WTC11 (cell line): Measurements from ENCODE around the gene COA8. TPM values are rescaled to one million over a fixed set of nuclear protein-coding genes. Genes with fewer than 3 reads are reported as not detected.

Source experiments
- ATAC-seq: fragments of 200-7000 bp; cut with Tn5 transposase; 2 replicates; pipeline ENCODE4 v1.10.0; 2021; ENCODE audit warnings: mild to moderate bottlenecking, moderate library complexity
- CTCF ChIA-PET: fragments of 300-600 bp; sonication (Branson Sonifier 250); formaldehyde crosslinking; loops from one replicate; lab custom pipeline; 2021; ENCODE audit warnings: antibody characterized with exemption; lab: Charles Lee
- POLR2A ChIA-PET: fragments of 350-600 bp; sonication (Branson Sonifier 250); formaldehyde crosslinking; loops from one replicate; lab custom pipeline; 2021; ENCODE audit warnings: antibody characterized with exemption; lab: Charles Lee
- DNase-seq: peaks from one replicate; pipeline ENCODE4 v3.0.0; 2021; ENCODE audit warnings: low spot score
- H3K27ac Mint-ChIP-seq: 2 replicates; pipeline ENCODE4 v1.8.0; 2021; ENCODE audit warnings: mixed read lengths
- H3K27me3 Mint-ChIP-seq: 2 replicates; pipeline ENCODE4 v1.8.0; 2021; ENCODE audit warnings: low read depth, mild to moderate bottlenecking, moderate library complexity, mixed read lengths
- H3K36me3 Mint-ChIP-seq: 2 replicates; pipeline ENCODE4 v1.8.0; 2021; ENCODE audit warnings: mixed read lengths
- H3K4me1 Mint-ChIP-seq: 2 replicates; pipeline ENCODE4 v1.8.0; 2022; ENCODE audit warnings: mixed read lengths
- H3K4me3 Mint-ChIP-seq: 2 replicates; pipeline ENCODE4 v1.8.0; 2021; ENCODE audit warnings: mild to moderate bottlenecking, moderate library complexity, mixed read lengths
- H3K9me3 Mint-ChIP-seq: 2 replicates; pipeline ENCODE4 v1.8.0; 2021; ENCODE audit warnings: mixed read lengths
- E2F1 ChIP-seq: sonication (generic); formaldehyde crosslinking; IDR thresholded peaks from 2 replicates; pipeline ENCODE4 v1.8.0; 2022; ENCODE audit warnings: mild to moderate bottlenecking, missing genetic modification reagents
- MLX ChIP-seq: sonication (generic); formaldehyde crosslinking; IDR thresholded peaks from 2 replicates; pipeline ENCODE4 v1.8.1; 2023; ENCODE audit warnings: mild to moderate bottlenecking, missing genetic modification reagents, moderate library complexity
- NR1H2 ChIP-seq: sonication (generic); formaldehyde crosslinking; IDR thresholded peaks from 2 replicates; pipeline ENCODE4 v1.9.0; 2021; ENCODE audit warnings: mild to moderate bottlenecking, moderate library complexity, missing genetic modification reagents
- RELA ChIP-seq: sonication (generic); formaldehyde crosslinking; IDR thresholded peaks from 2 replicates; pipeline ENCODE4 v1.8.1; 2022; ENCODE audit warnings: missing genetic modification reagents, mild to moderate bottlenecking, borderline replicate concordance
- RORB ChIP-seq: fragments of 250-450 bp; sonication (Bioruptor Pico); IDR thresholded peaks from 2 replicates; pipeline ENCODE4 v1.9.0; 2021; ENCODE audit warnings: mild to moderate bottlenecking
- SMAD3 ChIP-seq: sonication (generic); formaldehyde crosslinking; IDR thresholded peaks from 2 replicates; pipeline ENCODE4 v1.8.0; 2022; ENCODE audit warnings: missing genetic modification reagents, mild to moderate bottlenecking, borderline replicate concordance
- TCF7 ChIP-seq: sonication (generic); formaldehyde crosslinking; IDR thresholded peaks from 2 replicates; pipeline ENCODE4 v1.8.0; 2022; ENCODE audit warnings: mild to moderate bottlenecking, low read depth, missing genetic modification reagents, moderate library complexity
- TP53 ChIP-seq: sonication (generic); formaldehyde crosslinking; IDR thresholded peaks from 2 replicates; pipeline ENCODE4 v1.8.1; 2023; ENCODE audit warnings: mild to moderate bottlenecking, missing genetic modification reagents
- ZNF232 ChIP-seq: sonication (generic); formaldehyde crosslinking; IDR thresholded peaks from 2 replicates; pipeline ENCODE4 v1.8.0; 2022; ENCODE audit warnings: mild to moderate bottlenecking, missing genetic modification reagents
- total RNA-seq: library from RNA; stranded (reverse); gene quantifications from 3 replicates; pipeline ENCODE4 v1.2.3, GENCODE V29; 2021
- TF ChIP-seq, protein P1 (sequence below): sonication (generic); formaldehyde crosslinking; IDR thresholded peaks from 2 replicates; pipeline ENCODE4 v1.8.1; 2022; ENCODE audit warnings: low read depth, mild to moderate bottlenecking, moderate library complexity, missing genetic modification reagents, borderline replicate concordance
- TF ChIP-seq, protein P2 (sequence below): fragments of 250-450 bp; sonication (Bioruptor Pico); IDR thresholded peaks from 2 replicates; pipeline ENCODE4 v1.9.0; 2021; ENCODE audit warnings: moderate library complexity, mild to moderate bottlenecking, inconsistent platforms, borderline replicate concordance
- TF ChIP-seq, protein P3 (sequence below): sonication (generic); formaldehyde crosslinking; conservative IDR thresholded peaks from 2 replicates; pipeline ENCODE4 v1.8.1; 2023; ENCODE audit warnings: mild to moderate bottlenecking, low read depth, missing genetic modification reagents, moderate library complexity
- TF ChIP-seq, protein P4 (sequence below): sonication (generic); formaldehyde crosslinking; IDR thresholded peaks from 2 replicates; pipeline ENCODE4 v1.8.0; 2023; ENCODE audit warnings: missing genetic modification reagents, mild to moderate bottlenecking, borderline replicate concordance
- TF ChIP-seq, protein P5 (sequence below): sonication (generic); formaldehyde crosslinking; IDR thresholded peaks from 2 replicates; pipeline ENCODE4 v1.8.0; 2022; ENCODE audit warnings: mild to moderate bottlenecking, missing genetic modification reagents

Gene COA8
- total RNA-seq, 1 experiment from 2014 or later = 36.4 TPM

- TF ChIP-seq, protein P1, sequence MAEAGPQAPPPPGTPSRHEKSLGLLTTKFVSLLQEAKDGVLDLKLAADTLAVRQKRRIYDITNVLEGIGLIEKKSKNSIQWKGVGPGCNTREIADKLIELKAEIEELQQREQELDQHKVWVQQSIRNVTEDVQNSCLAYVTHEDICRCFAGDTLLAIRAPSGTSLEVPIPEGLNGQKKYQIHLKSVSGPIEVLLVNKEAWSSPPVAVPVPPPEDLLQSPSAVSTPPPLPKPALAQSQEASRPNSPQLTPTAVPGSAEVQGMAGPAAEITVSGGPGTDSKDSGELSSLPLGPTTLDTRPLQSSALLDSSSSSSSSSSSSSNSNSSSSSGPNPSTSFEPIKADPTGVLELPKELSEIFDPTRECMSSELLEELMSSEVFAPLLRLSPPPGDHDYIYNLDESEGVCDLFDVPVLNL (CRISPR knock-in tag) = no peak
- no peak for TF ChIP-seq SMAD3 (CRISPR knock-in tag)
- TF ChIP-seq RORB (CRISPR knock-in tag) = no peak
- TF ChIP-seq E2F1 = no peak
- no peak for TF ChIP-seq MLX (CRISPR knock-in tag)
- no peak for TF ChIP-seq NR1H2 (CRISPR knock-in tag)
- TF ChIP-seq, protein P2, sequence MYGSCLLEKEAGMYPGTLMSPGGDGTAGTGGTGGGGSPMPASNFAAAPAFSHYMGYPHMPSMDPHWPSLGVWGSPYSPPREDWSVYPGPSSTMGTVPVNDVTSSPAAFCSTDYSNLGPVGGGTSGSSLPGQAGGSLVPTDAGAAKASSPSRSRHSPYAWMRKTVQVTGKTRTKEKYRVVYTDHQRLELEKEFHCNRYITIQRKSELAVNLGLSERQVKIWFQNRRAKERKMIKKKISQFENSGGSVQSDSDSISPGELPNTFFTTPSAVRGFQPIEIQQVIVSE (CRISPR knock-in tag) = no peak
- TF ChIP-seq, protein P3, sequence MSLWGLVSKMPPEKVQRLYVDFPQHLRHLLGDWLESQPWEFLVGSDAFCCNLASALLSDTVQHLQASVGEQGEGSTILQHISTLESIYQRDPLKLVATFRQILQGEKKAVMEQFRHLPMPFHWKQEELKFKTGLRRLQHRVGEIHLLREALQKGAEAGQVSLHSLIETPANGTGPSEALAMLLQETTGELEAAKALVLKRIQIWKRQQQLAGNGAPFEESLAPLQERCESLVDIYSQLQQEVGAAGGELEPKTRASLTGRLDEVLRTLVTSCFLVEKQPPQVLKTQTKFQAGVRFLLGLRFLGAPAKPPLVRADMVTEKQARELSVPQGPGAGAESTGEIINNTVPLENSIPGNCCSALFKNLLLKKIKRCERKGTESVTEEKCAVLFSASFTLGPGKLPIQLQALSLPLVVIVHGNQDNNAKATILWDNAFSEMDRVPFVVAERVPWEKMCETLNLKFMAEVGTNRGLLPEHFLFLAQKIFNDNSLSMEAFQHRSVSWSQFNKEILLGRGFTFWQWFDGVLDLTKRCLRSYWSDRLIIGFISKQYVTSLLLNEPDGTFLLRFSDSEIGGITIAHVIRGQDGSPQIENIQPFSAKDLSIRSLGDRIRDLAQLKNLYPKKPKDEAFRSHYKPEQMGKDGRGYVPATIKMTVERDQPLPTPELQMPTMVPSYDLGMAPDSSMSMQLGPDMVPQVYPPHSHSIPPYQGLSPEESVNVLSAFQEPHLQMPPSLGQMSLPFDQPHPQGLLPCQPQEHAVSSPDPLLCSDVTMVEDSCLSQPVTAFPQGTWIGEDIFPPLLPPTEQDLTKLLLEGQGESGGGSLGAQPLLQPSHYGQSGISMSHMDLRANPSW (CRISPR knock-in tag) = no peak
Observed at GRCh38 chr14:103574104-103574503, 11.3 kb downstream of the COA8 start (continued).

GRCh38 chr14:103574707-103575285, 12.0 kb downstream of the COA8 start:
- ChIA-PET CTCF (interaction anchor here (2.7 kb wide), 1 partner anchor 56 kb away, joined by 11 read pairs; no protein-coding TSS in a partner anchor), POLR2A (no interaction called here)
- Mint-ChIP-seq H3K36me3 (peaks cover 21% of the 10 kb centered on the region), H3K4me1 (no peaks in the 10 kb centered on the region), H3K27ac (peak overlapping the region; percentile 24), H3K9me3 (no peaks in the 10 kb centered on the region), H3K27me3 (no peaks in the 10 kb centered on the region), H3K4me3 (no peak overlapping the region)
- DNase-seq (no peak), ATAC-seq (no peak)
- TF ChIP-seq TP53 (CRISPR knock-in tag) (no peak), RELA (no peak), TCF7 (no peak), ZNF232 (no peak)
- TF ChIP-seq, protein P4, sequence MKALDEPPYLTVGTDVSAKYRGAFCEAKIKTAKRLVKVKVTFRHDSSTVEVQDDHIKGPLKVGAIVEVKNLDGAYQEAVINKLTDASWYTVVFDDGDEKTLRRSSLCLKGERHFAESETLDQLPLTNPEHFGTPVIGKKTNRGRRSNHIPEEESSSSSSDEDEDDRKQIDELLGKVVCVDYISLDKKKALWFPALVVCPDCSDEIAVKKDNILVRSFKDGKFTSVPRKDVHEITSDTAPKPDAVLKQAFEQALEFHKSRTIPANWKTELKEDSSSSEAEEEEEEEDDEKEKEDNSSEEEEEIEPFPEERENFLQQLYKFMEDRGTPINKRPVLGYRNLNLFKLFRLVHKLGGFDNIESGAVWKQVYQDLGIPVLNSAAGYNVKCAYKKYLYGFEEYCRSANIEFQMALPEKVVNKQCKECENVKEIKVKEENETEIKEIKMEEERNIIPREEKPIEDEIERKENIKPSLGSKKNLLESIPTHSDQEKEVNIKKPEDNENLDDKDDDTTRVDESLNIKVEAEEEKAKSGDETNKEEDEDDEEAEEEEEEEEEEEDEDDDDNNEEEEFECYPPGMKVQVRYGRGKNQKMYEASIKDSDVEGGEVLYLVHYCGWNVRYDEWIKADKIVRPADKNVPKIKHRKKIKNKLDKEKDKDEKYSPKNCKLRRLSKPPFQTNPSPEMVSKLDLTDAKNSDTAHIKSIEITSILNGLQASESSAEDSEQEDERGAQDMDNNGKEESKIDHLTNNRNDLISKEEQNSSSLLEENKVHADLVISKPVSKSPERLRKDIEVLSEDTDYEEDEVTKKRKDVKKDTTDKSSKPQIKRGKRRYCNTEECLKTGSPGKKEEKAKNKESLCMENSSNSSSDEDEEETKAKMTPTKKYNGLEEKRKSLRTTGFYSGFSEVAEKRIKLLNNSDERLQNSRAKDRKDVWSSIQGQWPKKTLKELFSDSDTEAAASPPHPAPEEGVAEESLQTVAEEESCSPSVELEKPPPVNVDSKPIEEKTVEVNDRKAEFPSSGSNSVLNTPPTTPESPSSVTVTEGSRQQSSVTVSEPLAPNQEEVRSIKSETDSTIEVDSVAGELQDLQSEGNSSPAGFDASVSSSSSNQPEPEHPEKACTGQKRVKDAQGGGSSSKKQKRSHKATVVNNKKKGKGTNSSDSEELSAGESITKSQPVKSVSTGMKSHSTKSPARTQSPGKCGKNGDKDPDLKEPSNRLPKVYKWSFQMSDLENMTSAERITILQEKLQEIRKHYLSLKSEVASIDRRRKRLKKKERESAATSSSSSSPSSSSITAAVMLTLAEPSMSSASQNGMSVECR (CRISPR knock-in tag) = no peak
- TF ChIP-seq, protein P5, sequence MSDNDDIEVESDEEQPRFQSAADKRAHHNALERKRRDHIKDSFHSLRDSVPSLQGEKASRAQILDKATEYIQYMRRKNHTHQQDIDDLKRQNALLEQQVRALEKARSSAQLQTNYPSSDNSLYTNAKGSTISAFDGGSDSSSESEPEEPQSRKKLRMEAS (CRISPR knock-in tag) = no peak
- TF ChIP-seq, protein P2 (CRISPR knock-in tag) = no peak
- TF ChIP-seq, all 79 proteins: peak for 0
